ENCODE data around the gene OR2T10.
"Not testable (repeated sequence)": the region's sequence is repeated elsewhere in the genome, so short reads cannot be mapped to it uniquely, and the experiment has no call there.

Gene OR2T10

DNA sequence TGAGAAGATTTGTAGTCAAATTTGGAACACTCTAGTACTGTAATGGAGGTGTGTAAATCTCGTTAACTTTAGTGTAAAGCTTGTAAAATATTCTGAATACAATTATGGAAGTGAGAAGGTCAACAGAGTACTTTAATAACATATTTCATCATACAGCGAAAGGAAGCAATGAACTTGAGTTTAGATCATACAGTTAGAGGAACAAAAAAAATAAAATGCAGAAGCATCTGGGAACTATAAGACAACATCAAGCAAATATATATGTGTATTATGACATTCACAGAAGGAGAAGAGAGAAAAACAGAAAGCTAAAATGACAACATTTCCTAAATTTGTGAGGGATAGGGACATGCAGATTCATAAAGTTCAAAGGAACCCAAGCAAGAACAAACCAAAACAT lies 28.5 kb downstream of the OR2T10 start:
- not testable (repeated sequence) for H4K91ac ChIP-seq (ENCODE audit: low read depth, low read length); H3K23ac ChIP-seq (ENCODE audit: low read length)

DNA sequence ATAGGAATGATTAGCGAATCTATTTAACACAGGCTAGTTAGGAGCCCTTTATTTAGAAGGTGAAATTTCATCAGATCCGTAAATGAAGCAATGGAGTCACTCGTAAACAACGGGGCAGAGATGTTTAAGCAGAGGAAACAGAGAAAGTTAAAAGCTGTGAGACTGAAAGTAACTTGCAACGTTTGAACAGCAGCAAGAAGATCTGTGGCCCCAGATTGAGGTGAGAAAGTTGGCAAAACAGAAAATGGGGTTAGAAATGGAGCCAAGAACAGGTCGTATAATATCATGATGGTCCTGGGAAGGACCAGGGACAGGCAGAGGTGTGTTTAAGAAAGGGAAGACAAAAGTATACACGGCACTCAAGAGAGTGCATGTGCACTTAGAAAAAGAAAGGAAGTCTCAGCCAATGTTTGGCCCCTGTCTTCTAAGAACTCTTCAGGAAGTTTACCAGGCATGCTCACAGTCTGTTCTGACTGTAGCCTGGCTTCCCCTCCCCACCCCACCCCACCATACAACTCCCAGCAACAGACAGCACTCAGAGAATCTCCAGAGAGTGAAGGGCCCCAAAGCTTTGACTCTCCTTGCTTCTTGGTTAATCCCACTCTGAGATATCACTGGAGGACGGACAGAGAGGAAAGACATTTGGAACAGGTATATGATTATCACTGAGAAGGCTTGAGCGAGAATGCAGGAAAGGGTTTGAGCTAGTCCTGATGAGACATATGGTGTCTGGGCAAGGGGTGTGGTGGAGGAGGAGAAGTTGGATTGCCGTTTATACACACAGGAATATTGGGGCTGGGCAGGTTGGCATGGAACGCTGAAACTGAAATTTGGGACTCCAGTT lies 31.7 kb downstream of the OR2T10 start:
- not testable (repeated sequence) for H3K36me3 ChIP-seq (ENCODE audit: control insufficient read depth in 1 of 2, insufficient read depth in 2 of 2, low read length in 2 of 2); H3K79me1 ChIP-seq (ENCODE audit: low read length); H2BK12ac ChIP-seq (ENCODE audit: low read length); H4K91ac ChIP-seq (ENCODE audit: low read depth, low read length); H4K12ac ChIP-seq (ENCODE audit: low read depth, low read length); H2AFZ ChIP-seq (ENCODE audit: insufficient read depth, low read length, poor library complexity); H3K18ac ChIP-seq (ENCODE audit: low read length); H2AK5ac ChIP-seq (ENCODE audit: low read length); H3K4me1 ChIP-seq (ENCODE audit: control insufficient read depth in 1 of 2, insufficient read depth in 2 of 2, low read length in 2 of 2); H3K4ac ChIP-seq (ENCODE audit: low read depth, low read length); H2BK5ac ChIP-seq (ENCODE audit: low read depth, low read length, poor library complexity); DNase-seq; H3K9ac ChIP-seq (ENCODE audit: low read length); H3K23ac ChIP-seq (ENCODE audit: low read length); H3K4me3 ChIP-seq (ENCODE audit: low read depth, low read length); H3K27me3 ChIP-seq (ENCODE audit: insufficient read depth, low read length); H2BK120ac ChIP-seq (ENCODE audit: insufficient read depth, low read length, poor library complexity); H3K4me2 ChIP-seq (ENCODE audit: low read length); H3K9me3 ChIP-seq (ENCODE audit: insufficient read depth, low read depth, low read length); H3K27ac ChIP-seq (ENCODE audit: low read depth, low read length); H3K79me2 ChIP-seq (ENCODE audit: control insufficient read depth, insufficient read depth, low read length, poor library complexity); H4K8ac ChIP-seq (ENCODE audit: low read depth, low read length); H3K14ac ChIP-seq (ENCODE audit: low read length)
- no CpG with 5 or more reads among the region's 11 CpGs for WGBS (ENCODE audit: extremely low coverage, insufficient coverage, insufficient read length)

More for the DNA sequence above, 28.5 kb downstream of the OR2T10 start:
- H3K9ac ChIP-seq (ENCODE audit: low read length); H4K12ac ChIP-seq (ENCODE audit: low read depth, low read length); H3K27me3 ChIP-seq (ENCODE audit: insufficient read depth, low read length); H3K14ac ChIP-seq (ENCODE audit: low read length); H2BK12ac ChIP-seq (ENCODE audit: low read length); H2AFZ ChIP-seq (ENCODE audit: insufficient read depth, low read length, poor library complexity); H3K18ac ChIP-seq (ENCODE audit: low read length); H2AK5ac ChIP-seq (ENCODE audit: low read length); H3K4me2 ChIP-seq (ENCODE audit: low read length); H2BK120ac ChIP-seq (ENCODE audit: insufficient read depth, low read length, poor library complexity); H4K8ac ChIP-seq (ENCODE audit: low read depth, low read length); H3K9me3 ChIP-seq (ENCODE audit: insufficient read depth, low read depth, low read length); H3K36me3 ChIP-seq (ENCODE audit: control insufficient read depth in 1 of 2, insufficient read depth in 2 of 2, low read length in 2 of 2); H3K4me1 ChIP-seq (ENCODE audit: control insufficient read depth in 1 of 2, insufficient read depth in 2 of 2, low read length in 2 of 2); H2BK5ac ChIP-seq (ENCODE audit: low read depth, low read length, poor library complexity); H3K27ac ChIP-seq (ENCODE audit: low read depth, low read length); DNase-seq; H3K4me3 ChIP-seq (ENCODE audit: low read depth, low read length); H3K79me2 ChIP-seq (ENCODE audit: control insufficient read depth, insufficient read depth, low read length, poor library complexity); H3K4ac ChIP-seq (ENCODE audit: low read depth, low read length); H3K79me1 ChIP-seq (ENCODE audit: low read length): not testable (repeated sequence)
- no CpG with 5 or more reads among the region's 2 CpGs for WGBS (ENCODE audit: extremely low coverage, insufficient coverage, insufficient read length)

DNA sequence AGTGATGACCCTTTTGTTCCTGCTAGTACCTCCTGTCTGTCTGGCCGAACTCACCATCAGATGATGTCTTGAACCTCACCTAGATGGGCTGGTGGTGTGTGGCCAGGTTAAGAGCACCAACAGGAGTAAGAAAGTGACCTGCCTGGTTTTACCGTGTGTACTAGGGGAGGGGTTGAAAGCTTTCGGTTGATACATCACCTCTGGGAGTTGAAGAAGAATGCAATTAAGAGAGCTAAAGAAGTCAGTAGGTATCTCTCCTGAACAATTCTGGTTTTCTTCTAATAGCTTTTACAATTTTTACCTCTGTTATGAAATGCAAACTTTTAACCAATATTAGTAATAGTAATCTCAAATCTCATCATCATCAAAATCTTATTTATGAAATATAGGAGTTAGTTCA lies 34.8 kb downstream of the OR2T10 start, which contains the start of gene OR2T29:
Gene OR2T29 (minus strand): TSS at position 101 of the 400 bp plus-strand sequence. CDS start 3,281 bp downstream, outside the sequence.
- not testable (repeated sequence) for H3K4me2 ChIP-seq (ENCODE audit: low read length); H3K4me1 ChIP-seq (ENCODE audit: control insufficient read depth in 1 of 2, insufficient read depth in 2 of 2, low read length in 2 of 2); H2AFZ ChIP-seq (ENCODE audit: insufficient read depth, low read length, poor library complexity); H3K27ac ChIP-seq (ENCODE audit: low read depth, low read length); H3K18ac ChIP-seq (ENCODE audit: low read length); H2BK5ac ChIP-seq (ENCODE audit: low read depth, low read length, poor library complexity); H3K4me3 ChIP-seq (ENCODE audit: low read depth, low read length); H4K91ac ChIP-seq (ENCODE audit: low read depth, low read length); H3K79me1 ChIP-seq (ENCODE audit: low read length); H3K27me3 ChIP-seq (ENCODE audit: insufficient read depth, low read length); H4K8ac ChIP-seq (ENCODE audit: low read depth, low read length); H3K36me3 ChIP-seq (ENCODE audit: control insufficient read depth in 1 of 2, insufficient read depth in 2 of 2, low read length in 2 of 2); H3K79me2 ChIP-seq (ENCODE audit: control insufficient read depth, insufficient read depth, low read length, poor library complexity); H2BK120ac ChIP-seq (ENCODE audit: insufficient read depth, low read length, poor library complexity); H3K9me3 ChIP-seq (ENCODE audit: insufficient read depth, low read depth, low read length); DNase-seq; H3K9ac ChIP-seq (ENCODE audit: low read length); H2AK5ac ChIP-seq (ENCODE audit: low read length); H3K4ac ChIP-seq (ENCODE audit: low read depth, low read length); H3K23ac ChIP-seq (ENCODE audit: low read length); H4K12ac ChIP-seq (ENCODE audit: low read depth, low read length); H3K14ac ChIP-seq (ENCODE audit: low read length); H2BK12ac ChIP-seq (ENCODE audit: low read length)
- WGBS (ENCODE audit: extremely low coverage, insufficient coverage, insufficient read length): no CpG with 5 or more reads among the region's 3 CpGs

DNA sequence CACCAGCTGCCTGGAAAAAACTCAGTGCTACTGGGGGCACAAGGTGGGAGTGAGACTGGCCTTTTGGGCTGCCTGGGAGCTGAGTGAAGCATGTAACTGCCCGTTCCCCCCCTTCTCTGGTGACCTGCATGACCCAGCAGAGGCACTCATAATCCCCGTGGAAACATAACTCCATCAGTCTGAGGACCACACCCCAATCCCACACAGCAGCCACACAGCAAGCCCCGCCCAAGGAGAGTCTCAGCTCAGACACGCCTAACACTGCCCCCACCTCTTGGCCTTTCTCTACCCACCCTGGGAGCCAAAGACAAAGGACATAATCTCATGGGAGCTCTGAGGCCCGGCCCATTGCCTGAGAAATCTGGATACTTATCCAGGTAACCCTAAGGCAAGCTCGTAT lies 46.5 kb downstream of the OR2T10 start:
- not testable (repeated sequence) for H3K4me2 ChIP-seq (ENCODE audit: low read length); H3K79me1 ChIP-seq (ENCODE audit: low read length)
- WGBS (ENCODE audit: extremely low coverage, insufficient coverage, insufficient read length): no CpG with 5 or more reads among the region's 6 CpGs

More for the DNA sequence above, 46.5 kb downstream of the OR2T10 start:
- not testable (repeated sequence) for H2AK5ac ChIP-seq (ENCODE audit: low read length); H2BK5ac ChIP-seq (ENCODE audit: low read depth, low read length, poor library complexity); H3K9me3 ChIP-seq (ENCODE audit: insufficient read depth, low read depth, low read length); H3K4me1 ChIP-seq (ENCODE audit: control insufficient read depth in 1 of 2, insufficient read depth in 2 of 2, low read length in 2 of 2); H3K36me3 ChIP-seq (ENCODE audit: control insufficient read depth in 1 of 2, insufficient read depth in 2 of 2, low read length in 2 of 2); H3K18ac ChIP-seq (ENCODE audit: low read length); DNase-seq; H3K79me2 ChIP-seq (ENCODE audit: control insufficient read depth, insufficient read depth, low read length, poor library complexity); H3K27me3 ChIP-seq (ENCODE audit: insufficient read depth, low read length); H3K4me3 ChIP-seq (ENCODE audit: low read depth, low read length); H3K23ac ChIP-seq (ENCODE audit: low read length); H2AFZ ChIP-seq (ENCODE audit: insufficient read depth, low read length, poor library complexity); H3K9ac ChIP-seq (ENCODE audit: low read length); H4K8ac ChIP-seq (ENCODE audit: low read depth, low read length); H4K91ac ChIP-seq (ENCODE audit: low read depth, low read length); H3K4ac ChIP-seq (ENCODE audit: low read depth, low read length); H3K14ac ChIP-seq (ENCODE audit: low read length); H2BK120ac ChIP-seq (ENCODE audit: insufficient read depth, low read length, poor library complexity); H3K27ac ChIP-seq (ENCODE audit: low read depth, low read length); H4K12ac ChIP-seq (ENCODE audit: low read depth, low read length); H2BK12ac ChIP-seq (ENCODE audit: low read length)
